Articular chondrocyte of knee joint (primary cell): ENCODE measurements around the gene HS6ST1. TPM values are rescaled to one million over a fixed set of nuclear protein-coding genes. Genes with fewer than 3 reads are reported as not detected.

Experiments used
- small RNA-seq: library from RNA; depleted of rRNA; stranded (forward); fragments of <200 nt; gene quantifications from one replicate; pipeline ENCODE3, GENCODE V24; 2012
- total RNA-seq: library from RNA; depleted of rRNA; stranded (reverse); fragments of >200 nt; gene quantifications from 2 replicates; pipeline ENCODE4 v1.2.3, GENCODE V29; 2012

HS6ST1 gene
- total RNA-seq, result 17.4 and 21.4 TPM in 2 replicates

GRCh38 chr2:128318776-128319464 lies at the start of gene HS6ST1:
Gene HS6ST1 (minus strand): TSS chr2:128318868. CDS start chr2:128318563, 305 bp downstream.

Small RNA genes lying within 50 kb of the gene (small RNA-seq; reads per million reads assigned to genes)
- gene RF00019, result not detected

Other genes starting within 250 kb of the HS6ST1 start
- 90.8 and 113 TPM in 2 replicates for gene UGGT1, start 227.7 kb downstream of the HS6ST1 start, total RNA-seq